ENCODE results near the gene PSMG4.

- no peak for TF ChIP-seq POLR2A (IDR thresholded peaks at IDR 0.05; ENCODE audit: low read length)
- no peak for TF ChIP-seq GATA1 (IDR thresholded peaks at IDR 0.05; ENCODE audit: low read depth, low read length)
Observed at GRCh38 chr6:3272911-3273547, 14.3 kb downstream of the PSMG4 start.

All from erythroblast (primary cell).